ENCODE results near the gene PRKAG2. TPM values are rescaled to one million over a fixed set of nuclear protein-coding genes. Genes with fewer than 3 reads are reported as not detected.

PRKAG2 gene
- total and polyA plus RNA-seq, 2 of the 13 experiments (the other 11 are each of a cell fraction or from before 2014, with no cell fraction given), result 0.90 to 1.3 TPM

- no peak for TF ChIP-seq ZNF670 (CRISPR knock-in tag; IDR thresholded peaks at IDR 0.05; ENCODE audit: borderline replicate concordance)
- TF ChIP-seq STAG1 (CRISPR knock-in tag; IDR thresholded peaks at IDR 0.05), result no peak
- no peak for TF ChIP-seq SRSF9 (IDR thresholded peaks at IDR 0.05; ENCODE audit: borderline replicate concordance, insufficient read depth, low read depth, low read length, poor library complexity, severe bottlenecking)
- no peak for TF ChIP-seq SMAD9 (CRISPR knock-in tag; IDR thresholded peaks at IDR 0.05)
- no peak for TF ChIP-seq MATR3 (CRISPR knock-in tag; IDR thresholded peaks at IDR 0.05)
- TF ChIP-seq ZNF687 (CRISPR knock-in tag; IDR thresholded peaks at IDR 0.05), result no peak
- no peak for TF ChIP-seq BRF2 (CRISPR knock-in tag; IDR thresholded peaks at IDR 0.05)
- no peak for TF ChIP-seq ZKSCAN1 (IDR thresholded peaks at IDR 0.05; ENCODE audit: low read length)
- no peak for TF ChIP-seq TOE1 (CRISPR knock-in tag; IDR thresholded peaks at IDR 0.05)
- no peak for TF ChIP-seq TCF12 (IDR thresholded peaks at IDR 0.05)
- TF ChIP-seq TCF12 (CRISPR knock-in tag; IDR thresholded peaks at IDR 0.05), result no peak
- no peak for TF ChIP-seq ASH2L (IDR thresholded peaks at IDR 0.05; ENCODE audit: insufficient read length, low read depth, low read length)
- TF ChIP-seq ZNF30 (CRISPR knock-in tag; IDR thresholded peaks at IDR 0.05), result no peak
- TF ChIP-seq GMEB2 (CRISPR knock-in tag; IDR thresholded peaks at IDR 0.05; ENCODE audit: low read depth), result no peak
- no peak for TF ChIP-seq ZNF337 (CRISPR knock-in tag; IDR thresholded peaks at IDR 0.05; ENCODE audit: borderline replicate concordance, low read depth)
- no peak for TF ChIP-seq FOXK2 (IDR thresholded peaks at IDR 0.05)
- Histone ChIP-seq H3K27me3 (ENCODE audit: control insufficient read depth in 1 of 2, insufficient read depth in 2 of 2, low read length in 2 of 2) (no peaks in the 10 kb centered on the region), H3K27ac (ENCODE audit: extremely low read length, insufficient read depth, low read length) (no peak overlapping the region), H3K4me2 (ENCODE audit: low read depth, low read length) (no peak overlapping the region), H3K79me2 (ENCODE audit: insufficient read depth, low read length) (no peaks in the 10 kb centered on the region), H3K4me1 (ENCODE audit: insufficient read depth, low read length) (no peaks in the 10 kb centered on the region), H3K4me3 (replicated peaks in 1 of 3; ENCODE audit: insufficient read depth in 1 of 3, low read depth in 2 of 3, low read length in 3 of 3) (no peak overlapping the region), H3K9ac (ENCODE audit: insufficient read depth, low read depth, low read length) (no peak overlapping the region), H2AFZ (ENCODE audit: low read length) (no peak overlapping the region), H3K36me3 (replicated peaks in 1 of 2; ENCODE audit: control insufficient read depth in 1 of 2, insufficient read depth in 2 of 2, low read length in 2 of 2) (no peaks in the 10 kb centered on the region), H3K9me3 (ENCODE audit: low read length) (no peaks in the 10 kb centered on the region), H4K20me1 (ENCODE audit: insufficient read depth, low read length) (no peaks in the 10 kb centered on the region)
- ChIA-PET CTCF (ENCODE audit: low intra/inter-chr PET ratio, low total read pairs) (no interaction called here), POLR2A (no interaction called here)
- no peak for DNase-seq (ENCODE audit: low spot score)
- no peak for FAIRE-seq
- WGBS (ENCODE audit: low lambda C conversion rate), result 78% methylated on average over 9 of the region's 13 CpGs
- ATAC-seq, result no peak
- in situ Hi-C loops (cut with HindIII; ENCODE audit: extremely low pct_ligation_motif_present, low pct_unique_long_range_greater_than_20kb) (no loop called here), intact Hi-C loops (cut with micrococcal nuclease; ENCODE audit: unreplicated experiment) (no loop called here)
- BruUV-seq (replicated peaks), result no TSS peak
These were observed 262.9 kb downstream of the PRKAG2 start for GRCh38 chr7:151614019-151614418.
